Glutamatergic neuron (in vitro differentiated cells): Measurements from ENCODE around the gene BOLA3. TPM values are rescaled to one million over a fixed set of nuclear protein-coding genes. Genes with fewer than 3 reads are reported as not detected.
A peak's percentile ranks its signal among the peaks of the same experiment; 100 is the strongest.

Experiments
- DNase-seq: peaks from one replicate; pipeline ENCODE4 v3.0.0; 2022
- H3K27ac Mint-ChIP-seq: one replicate; pipeline ENCODE4 v1.8.0; 2020; ENCODE audit warnings: mild to moderate bottlenecking, mixed read lengths, inconsistent platforms; ENCODE audit not compliant: unreplicated experiment
- H3K27me3 Mint-ChIP-seq: one replicate; pipeline ENCODE4 v1.8.0; 2020; ENCODE audit warnings: mild to moderate bottlenecking, moderate library complexity, mixed read lengths, inconsistent platforms; ENCODE audit not compliant: unreplicated experiment
- H3K36me3 Mint-ChIP-seq: one replicate; pipeline ENCODE4 v1.8.0; 2020; ENCODE audit warnings: mild to moderate bottlenecking, mixed read lengths, inconsistent platforms; ENCODE audit not compliant: unreplicated experiment
- H3K4me1 Mint-ChIP-seq: one replicate; pipeline ENCODE4 v1.8.0; 2020; ENCODE audit warnings: mild to moderate bottlenecking, low read depth, mixed read lengths, inconsistent platforms; ENCODE audit not compliant: unreplicated experiment
- H3K4me3 Mint-ChIP-seq: one replicate; pipeline ENCODE4 v1.8.0; 2020; ENCODE audit warnings: mild to moderate bottlenecking, mixed read lengths, inconsistent platforms; ENCODE audit not compliant: unreplicated experiment
- H3K9me3 Mint-ChIP-seq: one replicate; pipeline ENCODE4 v1.8.0; 2020; ENCODE audit warnings: mild to moderate bottlenecking, moderate library complexity, mixed read lengths, inconsistent platforms; ENCODE audit not compliant: unreplicated experiment
- CTCF ChIP-seq: fragments of 200-600 bp; sonication (generic); IDR thresholded peaks from one replicate; pipeline ENCODE4 v1.5.0; 2021; ENCODE audit not compliant: partially characterized antibody, unreplicated experiment
- total RNA-seq: library from RNA; stranded (reverse); fragmentation: NEBNext Ultra II Directional; extraction: Animal tissue kit (Norgen Biotek cat#: 25700); gene quantifications from one replicate; pipeline ENCODE4 v1.2.1, GENCODE V29; 2021; ENCODE audit not compliant: unreplicated experiment

Gene BOLA3
- total RNA-seq, 1 donor from 2014 or later, result 17.7 TPM

- Mint-ChIP-seq H3K27ac (peak overlapping the region; percentile 29), H3K4me1 (peaks cover 10% of the 10 kb centered on the region), H3K27me3 (peaks cover 17% of the 10 kb centered on the region), H3K36me3 (peaks cover 9% of the 10 kb centered on the region), H3K9me3 (peaks cover 6% of the 10 kb centered on the region), H3K4me3 (no peak overlapping the region)
- DNase-seq, result no peak
- TF ChIP-seq CTCF, result no peak
Measured at GRCh38 chr2:74094291-74094690, 53.4 kb downstream of the BOLA3 start.

- Mint-ChIP-seq H3K4me3 (no peak overlapping the region), H3K4me1 (peaks cover 13% of the 10 kb centered on the region), H3K27me3 (peaks cover 14% of the 10 kb centered on the region), H3K9me3 (peaks cover 6% of the 10 kb centered on the region), H3K36me3 (peaks cover 5% of the 10 kb centered on the region), H3K27ac (peak overlapping the region; percentile 29)
- no peak for TF ChIP-seq CTCF
- no peak for DNase-seq
Measured at GRCh38 chr2:74093840-74094239, 53.9 kb downstream of the BOLA3 start.

- peaks cover 13% of the 10 kb centered on the region for H3K4me1 Mint-ChIP-seq
- no peak overlapping the region for H3K27ac Mint-ChIP-seq
- H3K27me3 Mint-ChIP-seq, result peaks cover 11% of the 10 kb centered on the region
- no peak for TF ChIP-seq CTCF
- no peak for DNase-seq
- no peak overlapping the region for H3K4me3 Mint-ChIP-seq
- peaks cover 7% of the 10 kb centered on the region for H3K9me3 Mint-ChIP-seq
- peaks cover 4% of the 10 kb centered on the region for H3K36me3 Mint-ChIP-seq
Measured at GRCh38 chr2:74093426-74093825, 54.3 kb downstream of the BOLA3 start.

- DNase-seq, result no peak
- Mint-ChIP-seq H3K4me1 (peaks cover 13% of the 10 kb centered on the region), H3K4me3 (no peak overlapping the region), H3K36me3 (peaks cover 4% of the 10 kb centered on the region), H3K9me3 (peaks cover 7% of the 10 kb centered on the region), H3K27me3 (peaks cover 11% of the 10 kb centered on the region), H3K27ac (no peak overlapping the region)
- no peak for TF ChIP-seq CTCF
Measured at GRCh38 chr2:74092275-74092674, 55.4 kb downstream of the BOLA3 start.

- H3K27me3 Mint-ChIP-seq, result peaks cover 11% of the 10 kb centered on the region
- peaks cover 14% of the 10 kb centered on the region for H3K4me1 Mint-ChIP-seq
- peaks cover 7% of the 10 kb centered on the region for H3K9me3 Mint-ChIP-seq
- peaks cover 4% of the 10 kb centered on the region for H3K36me3 Mint-ChIP-seq
- no peak for DNase-seq
- H3K27ac Mint-ChIP-seq, result no peak overlapping the region
- TF ChIP-seq CTCF, result no peak
- H3K4me3 Mint-ChIP-seq, result no peak overlapping the region
Measured at GRCh38 chr2:74091391-74091790, 56.3 kb downstream of the BOLA3 start.
